Activated CD8-positive, alpha-beta memory T cell treated with anti-CD3 and anti-CD28 coated beads for 36 hours (primary cell): ENCODE measurements around the gene RIPOR3. TPM values are rescaled to one million over a fixed set of nuclear protein-coding genes. Genes with fewer than 3 reads are reported as not detected.
"Not testable (repeated sequence)": the region's sequence is repeated elsewhere in the genome, so short reads cannot be mapped to it uniquely, and the experiment has no call there.

ENCODE experiments used
- CTCF ChIA-PET: fragments of 350-600 bp; sonication (Branson Sonifier 250); formaldehyde crosslinking; loops from one replicate; lab custom pipeline; 2021; ENCODE audit warnings: antibody characterized with exemption; lab: Charles Lee
- POLR2A ChIA-PET: fragments of 350-600 bp; sonication (Branson Sonifier 250); formaldehyde crosslinking; loops from one replicate; lab custom pipeline; 2021; ENCODE audit warnings: antibody characterized with exemption; lab: Charles Lee
- total RNA-seq, 2 experiments: library from RNA; stranded (reverse); gene quantifications; one replicate each; pipeline ENCODE4 v1.2.3, GENCODE V29; 2021

Gene RIPOR3
- total RNA-seq, 2 experiments from 2014 or later: not detected

- ChIA-PET POLR2A (no interaction called here), CTCF (no interaction called here)
These were observed 21.7 kb upstream of the RIPOR3 start for GRCh38 chr20:50712771-50713656.

- CTCF ChIA-PET: interaction anchor here (0.6 kb wide), 1 partner anchor 104 kb away, joined by 3 read pairs; no protein-coding TSS in a partner anchor
- POLR2A ChIA-PET: no interaction called here
These were observed 19.9 kb upstream of the RIPOR3 start for GRCh38 chr20:50711113-50711825.

GRCh38 chr20:50710492-50711063, 19.2 kb upstream of the RIPOR3 start:
- CTCF ChIA-PET: interaction anchor here (0.6 kb wide), 1 partner anchor 104 kb away, joined by 3 read pairs; no protein-coding TSS in a partner anchor

GRCh38 chr20:50709636-50709973, 18.3 kb upstream of the RIPOR3 start:
- POLR2A ChIA-PET: no interaction called here
- CTCF ChIA-PET: interaction anchor here (0.7 kb wide), 1 partner anchor 81 kb away, joined by 3 read pairs; no protein-coding TSS in a partner anchor

More at GRCh38 chr20:50710492-50711063, 19.2 kb upstream of the RIPOR3 start:
- POLR2A ChIA-PET: no interaction called here

- CTCF ChIA-PET: interaction anchor here (0.7 kb wide), 1 partner anchor 82 kb away, joined by 3 read pairs; no protein-coding TSS in a partner anchor
- POLR2A ChIA-PET: no interaction called here
These were observed 17.7 kb upstream of the RIPOR3 start for GRCh38 chr20:50708845-50709635.

- POLR2A ChIA-PET: interaction anchor here (0.6 to 0.7 kb wide), 2 partner anchors 488 to 539 kb away, joined by 3 read pairs; no protein-coding TSS in a partner anchor
These were observed 13.6 kb upstream of the RIPOR3 start for GRCh38 chr20:50704971-50705370.

GRCh38 chr20:50704514-50704913, 13.2 kb upstream of the RIPOR3 start:
- ChIA-PET POLR2A (interaction anchor here (0.6 to 0.7 kb wide), 2 partner anchors 487 to 538 kb away, joined by 3 read pairs; no protein-coding TSS in a partner anchor), CTCF (no interaction called here)

More at GRCh38 chr20:50704971-50705370, 13.6 kb upstream of the RIPOR3 start:
- CTCF ChIA-PET: no interaction called here

GRCh38 chr20:50703651-50704438, 12.5 kb upstream of the RIPOR3 start:
- POLR2A ChIA-PET: interaction anchor here (0.6 kb wide), 1 partner anchor 487 kb away, joined by 3 read pairs; no protein-coding TSS in a partner anchor
- CTCF ChIA-PET: not testable (repeated sequence)

- ChIA-PET POLR2A (no interaction called here), CTCF (no interaction called here)
These were observed 10.0 kb upstream of the RIPOR3 start for GRCh38 chr20:50701041-50701963.

- POLR2A ChIA-PET: no interaction called here
- CTCF ChIA-PET: no interaction called here
These were observed 8.3 kb upstream of the RIPOR3 start for GRCh38 chr20:50699688-50700087.

GRCh38 chr20:50698255-50698654, 6.9 kb upstream of the RIPOR3 start:
- POLR2A ChIA-PET, CTCF ChIA-PET: not testable (repeated sequence)

GRCh38 chr20:50695135-50695872, 4.0 kb upstream of the RIPOR3 start:
- ChIA-PET CTCF (interaction anchor here (0.6 kb wide), 2 partner anchors 25 to 92 kb away, joined by 3 read pairs; no protein-coding TSS in a partner anchor), POLR2A (interaction anchor here (0.6 kb wide), 1 partner anchor 1549 kb away, joined by 9 read pairs; no protein-coding TSS in a partner anchor)

GRCh38 chr20:50694379-50695134, 3.2 kb upstream of the RIPOR3 start:
- CTCF ChIA-PET: no interaction called here
- POLR2A ChIA-PET: no interaction called here

GRCh38 chr20:50693001-50693400, 1.7 kb upstream of the RIPOR3 start:
- ChIA-PET CTCF (no interaction called here), POLR2A (no interaction called here)

GRCh38 chr20:50692552-50692933, 1.2 kb upstream of the RIPOR3 start:
- CTCF ChIA-PET: no interaction called here
- POLR2A ChIA-PET: no interaction called here
